NCI-H446 (cell line): Measurements from ENCODE around the gene SH3BP4.

ENCODE experiments used
- DNase-seq, 2 experiments: peaks; one replicate each; lab custom pipeline; 2025; lab: John Stamatoyannopoulos, UW

The SH3BP4 gene

DNA sequence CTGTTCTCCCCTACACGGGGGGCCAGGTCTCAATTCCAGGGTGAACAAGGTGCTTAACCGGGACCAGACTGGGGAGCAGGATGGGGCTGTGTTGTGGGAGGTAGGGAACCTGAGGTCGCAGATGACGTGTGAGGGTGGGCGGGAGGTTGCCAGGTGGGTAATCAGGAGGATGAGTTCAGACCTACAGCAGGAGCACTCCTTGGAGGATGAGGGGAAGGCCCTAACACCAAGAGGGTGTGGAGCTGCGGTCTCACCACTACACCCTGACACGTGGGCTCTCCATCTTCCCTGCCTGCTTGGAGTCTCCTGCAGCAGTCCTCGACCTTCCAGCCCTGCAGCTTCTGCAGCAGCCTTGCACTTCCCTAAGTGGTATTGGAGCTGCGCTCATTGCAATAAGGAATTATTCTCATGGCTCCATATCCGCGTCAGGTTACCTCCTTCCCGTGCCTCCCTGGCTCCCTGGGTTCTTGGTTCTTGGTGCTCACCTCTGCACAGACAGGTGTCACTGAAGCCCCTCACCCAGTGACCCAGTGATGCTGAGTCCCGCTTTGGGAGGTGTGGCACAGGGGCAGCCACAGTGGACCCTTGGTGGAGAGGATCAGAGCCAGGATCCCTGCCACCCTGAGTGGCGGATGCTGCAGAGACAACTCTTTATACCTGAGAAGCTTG is 15.5 kb downstream of the SH3BP4 start:
- no peak for DNase-seq

- DNase-seq = no peak
Observed at GRCh38 chr2:234967870-234968208, 16.0 kb downstream of the SH3BP4 start.

GRCh38 chr2:234968631-234969305 is 17.0 kb downstream of the SH3BP4 start:
- no peak for DNase-seq

DNA sequence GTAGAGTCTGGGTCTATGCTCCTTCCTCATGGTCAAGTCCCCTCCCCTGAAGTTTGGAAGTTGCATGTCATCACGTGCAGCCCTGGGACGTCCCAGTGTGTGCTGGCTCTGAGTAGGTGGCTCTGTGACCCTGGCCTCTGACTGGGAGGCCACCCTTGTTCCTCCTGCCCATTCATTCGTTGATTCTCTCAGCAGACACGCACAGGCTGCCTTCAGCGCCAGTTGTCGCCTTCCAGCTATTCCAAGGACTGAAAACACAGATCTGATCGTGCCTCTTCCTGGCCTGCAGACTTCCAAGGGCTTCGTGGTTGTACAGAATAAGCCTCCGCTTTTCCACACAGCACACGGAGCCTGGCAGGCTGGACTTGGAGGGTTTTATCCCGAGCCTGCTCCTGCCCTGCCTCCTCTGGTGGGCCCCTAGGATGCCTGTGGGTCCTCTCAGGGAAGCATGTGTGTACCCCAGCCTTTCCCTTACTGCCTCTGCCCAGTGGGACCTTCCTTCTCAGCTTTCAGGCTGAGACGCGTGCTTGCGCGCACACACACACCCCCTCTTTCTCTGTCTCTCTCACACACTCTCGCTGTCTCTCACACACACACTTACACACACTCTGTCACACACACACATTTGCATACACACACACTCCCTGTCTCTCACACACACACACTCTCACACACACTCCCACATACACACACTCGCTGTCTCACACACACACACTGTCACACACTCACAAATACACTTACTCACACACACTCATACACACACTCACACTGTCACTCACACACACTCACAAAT is 17.7 kb downstream of the SH3BP4 start:
- no peak for DNase-seq

DNA sequence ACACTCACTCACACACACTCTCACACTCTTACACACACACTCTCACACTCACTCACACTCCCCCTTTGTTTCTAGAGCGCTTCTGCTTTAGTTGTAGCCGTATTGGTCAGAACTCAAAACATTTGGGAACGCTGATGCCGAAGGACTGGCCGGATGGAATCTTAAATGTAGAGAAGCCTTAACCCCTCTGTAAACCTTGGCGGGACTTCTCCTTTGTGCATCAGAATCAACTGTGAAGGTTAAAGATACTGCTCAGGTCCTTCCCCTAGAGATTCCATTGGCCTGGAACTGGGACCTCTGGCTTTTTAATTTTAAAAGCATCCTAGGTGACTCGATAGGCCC is 18.3 kb downstream of the SH3BP4 start:
- no peak for DNase-seq

GRCh38 chr2:234970477-234970882 is 18.7 kb downstream of the SH3BP4 start:
- DNase-seq = no peak

DNA sequence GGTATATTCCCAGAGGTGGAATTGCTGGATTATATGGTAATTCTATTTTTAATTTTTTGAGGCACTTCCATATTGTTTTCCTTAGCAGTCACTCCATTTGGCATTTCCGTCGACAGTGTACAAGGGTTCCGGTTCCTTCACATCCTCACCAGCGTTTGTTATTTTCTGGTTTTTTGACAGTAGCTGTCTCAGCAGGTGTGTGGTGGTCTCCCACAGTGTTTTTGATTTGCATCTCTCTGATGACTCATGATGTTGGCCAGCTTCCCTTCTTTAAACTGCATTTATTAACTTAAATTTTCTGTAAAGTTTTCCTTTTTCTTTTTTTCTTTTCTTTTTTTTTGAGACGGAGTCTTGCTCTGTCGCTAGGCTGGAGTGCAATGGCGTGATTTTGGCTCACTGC is 19.7 kb downstream of the SH3BP4 start:
- DNase-seq = peak in 1 of 2 experiments; percentile 13

DNA sequence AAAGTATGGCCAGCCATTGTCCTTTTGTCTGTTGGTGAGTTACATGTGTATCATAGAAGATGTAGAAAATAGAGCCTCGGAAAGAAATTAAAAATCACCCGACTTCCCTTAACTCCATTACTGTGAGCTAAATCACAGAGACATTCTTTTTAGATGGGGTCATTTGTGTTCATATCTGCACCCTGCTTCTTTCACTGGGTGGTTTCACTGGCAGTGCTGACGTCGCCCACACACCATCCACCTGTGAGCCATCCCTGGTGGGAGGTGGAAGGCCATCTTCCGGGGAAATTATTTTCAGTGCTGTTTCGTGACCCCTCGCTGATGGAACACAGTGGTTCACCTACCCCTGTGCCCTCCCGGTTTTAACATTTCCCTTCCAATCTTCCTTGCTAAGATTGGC is 21.2 kb downstream of the SH3BP4 start:
- no peak for DNase-seq

- peak in 1 of 2 experiments; percentile 30 for DNase-seq
Observed at GRCh38 chr2:234974501-234975385, 22.9 kb downstream of the SH3BP4 start.

GRCh38 chr2:234975611-234976010 is 23.8 kb downstream of the SH3BP4 start:
- no peak for DNase-seq

- DNase-seq = no peak
Observed at GRCh38 chr2:234976479-234977227, 24.8 kb downstream of the SH3BP4 start.

DNA sequence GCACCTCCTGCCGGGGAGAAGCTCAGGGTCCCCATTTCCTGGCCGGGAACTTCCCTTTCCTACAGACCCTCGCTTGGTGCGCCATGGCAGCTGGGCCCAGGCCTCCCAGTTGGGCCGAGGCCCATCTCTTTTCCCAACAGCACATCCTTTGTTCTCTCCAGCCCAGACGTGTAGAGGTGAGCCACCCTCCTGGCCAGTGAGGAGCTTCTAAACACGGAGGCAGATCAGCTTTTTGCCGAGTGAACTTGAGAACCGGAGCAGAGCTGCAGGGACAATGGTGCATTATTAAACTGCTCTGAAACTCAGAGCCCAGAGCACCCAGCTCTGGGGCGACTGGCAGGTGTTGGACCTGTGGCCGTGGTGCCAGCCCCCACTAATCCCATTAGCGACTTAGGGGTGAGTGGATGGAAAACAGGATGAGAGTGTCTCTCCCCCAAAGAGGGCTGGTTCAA is 25.4 kb downstream of the SH3BP4 start:
- DNase-seq = no peak

- no peak for DNase-seq
Observed at GRCh38 chr2:234978466-234979203, 26.8 kb downstream of the SH3BP4 start.

GRCh38 chr2:234979204-234980167 is 27.7 kb downstream of the SH3BP4 start:
- peak; percentile 24 to 71 for DNase-seq

GRCh38 chr2:234980451-234981187 is 28.8 kb downstream of the SH3BP4 start:
- no peak for DNase-seq

DNA sequence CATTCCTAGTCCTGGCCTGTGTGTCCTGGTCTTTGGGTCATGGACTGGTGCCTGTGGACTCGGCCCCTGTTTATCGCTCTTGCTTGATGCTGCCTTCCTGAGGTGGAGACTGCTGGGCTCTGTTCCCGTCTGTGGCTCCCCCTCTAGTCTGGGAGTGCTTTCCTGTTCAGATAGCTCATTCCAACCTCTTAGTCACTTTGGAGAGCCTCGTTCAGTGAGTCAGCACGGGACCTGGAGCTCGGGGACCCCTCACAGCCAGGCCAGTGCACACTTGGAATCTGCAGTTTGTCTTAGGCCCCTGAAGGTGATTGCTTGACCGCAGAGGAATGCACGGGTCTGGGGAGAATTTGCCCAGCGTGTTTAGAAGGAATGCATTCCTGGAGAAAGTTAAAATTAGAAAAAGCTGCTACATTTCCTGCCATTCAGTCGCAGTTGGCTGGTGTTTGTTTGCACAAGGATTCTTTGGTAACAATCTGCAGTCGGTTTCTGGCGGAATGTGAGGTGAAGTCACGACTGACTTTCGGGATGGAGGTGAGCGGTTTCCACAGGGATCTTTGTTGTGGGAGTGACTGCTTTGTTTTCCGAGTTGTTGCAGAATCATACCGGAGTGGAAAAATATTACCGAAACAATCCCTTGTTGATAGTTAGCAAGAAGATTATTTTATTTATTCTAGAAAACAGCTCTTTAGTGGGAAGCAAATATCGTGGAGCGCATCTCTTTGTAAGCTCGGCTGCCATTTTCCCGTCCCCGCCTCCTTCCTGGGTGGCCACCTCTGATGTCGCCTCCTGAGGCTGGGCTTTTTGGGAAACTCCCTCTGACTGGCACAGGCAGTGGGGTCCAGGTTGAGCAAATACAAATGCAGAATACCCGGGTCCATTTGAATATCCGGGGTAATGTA is 29.6 kb downstream of the SH3BP4 start:
- DNase-seq = peak in 1 of 2 experiments; percentile 55

GRCh38 chr2:234982096-234982834 is 30.4 kb downstream of the SH3BP4 start:
- no peak for DNase-seq
